Choroid plexus epithelial cell (primary cell): ENCODE results near the gene KANTR.

Experiments
- DNase-seq: peaks from one replicate; pipeline ENCODE4 v3.0.0-alpha.2; 2010; ENCODE audit warnings: low read depth
- H3K4me3 ChIP-seq: 2 replicates; pipeline ENCODE4 v1.5.1; 2011; ENCODE audit warnings: low read depth, mild to moderate bottlenecking, control low read depth, low read length, moderate library complexity
- TF ChIP-seq, protein P1 (sequence below): conservative IDR thresholded peaks from 2 replicates; pipeline ENCODE4 v1.5.1; 2011; ENCODE audit warnings: low read depth, mild to moderate bottlenecking, control low read depth, inconsistent platforms, low read length, moderate library complexity

The KANTR gene

GRCh38 chrX:53081925-53082772, 11.8 kb upstream of the KANTR start, which contains the start of gene TSPYL2:
Gene TSPYL2, plus strand, starts transcription at chrX:53082367. Its CDS starts 132 bp downstream, at chrX:53082499.
- peak; percentile 98 for DNase-seq
- TF ChIP-seq, protein P1, sequence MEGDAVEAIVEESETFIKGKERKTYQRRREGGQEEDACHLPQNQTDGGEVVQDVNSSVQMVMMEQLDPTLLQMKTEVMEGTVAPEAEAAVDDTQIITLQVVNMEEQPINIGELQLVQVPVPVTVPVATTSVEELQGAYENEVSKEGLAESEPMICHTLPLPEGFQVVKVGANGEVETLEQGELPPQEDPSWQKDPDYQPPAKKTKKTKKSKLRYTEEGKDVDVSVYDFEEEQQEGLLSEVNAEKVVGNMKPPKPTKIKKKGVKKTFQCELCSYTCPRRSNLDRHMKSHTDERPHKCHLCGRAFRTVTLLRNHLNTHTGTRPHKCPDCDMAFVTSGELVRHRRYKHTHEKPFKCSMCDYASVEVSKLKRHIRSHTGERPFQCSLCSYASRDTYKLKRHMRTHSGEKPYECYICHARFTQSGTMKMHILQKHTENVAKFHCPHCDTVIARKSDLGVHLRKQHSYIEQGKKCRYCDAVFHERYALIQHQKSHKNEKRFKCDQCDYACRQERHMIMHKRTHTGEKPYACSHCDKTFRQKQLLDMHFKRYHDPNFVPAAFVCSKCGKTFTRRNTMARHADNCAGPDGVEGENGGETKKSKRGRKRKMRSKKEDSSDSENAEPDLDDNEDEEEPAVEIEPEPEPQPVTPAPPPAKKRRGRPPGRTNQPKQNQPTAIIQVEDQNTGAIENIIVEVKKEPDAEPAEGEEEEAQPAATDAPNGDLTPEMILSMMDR = no peak
- H3K4me3 ChIP-seq = peak within 1 kb of the TSS; percentile 71

- TF ChIP-seq, protein P1 = no peak
- no peak for DNase-seq
- peak overlapping the region; percentile 71 for H3K4me3 ChIP-seq
Observed at GRCh38 chrX:53082773-53083616, 10.9 kb upstream of the KANTR start.

- H3K4me3 ChIP-seq = peak overlapping the region; percentile 71
- no peak for DNase-seq
- TF ChIP-seq, protein P1 = no peak
Observed at GRCh38 chrX:53084043-53084570, 9.8 kb upstream of the KANTR start.

GRCh38 chrX:53084863-53085262, 9.1 kb upstream of the KANTR start:
- H3K4me3 ChIP-seq = no peak overlapping the region
- TF ChIP-seq, protein P1 = no peak
- no peak for DNase-seq

DNA sequence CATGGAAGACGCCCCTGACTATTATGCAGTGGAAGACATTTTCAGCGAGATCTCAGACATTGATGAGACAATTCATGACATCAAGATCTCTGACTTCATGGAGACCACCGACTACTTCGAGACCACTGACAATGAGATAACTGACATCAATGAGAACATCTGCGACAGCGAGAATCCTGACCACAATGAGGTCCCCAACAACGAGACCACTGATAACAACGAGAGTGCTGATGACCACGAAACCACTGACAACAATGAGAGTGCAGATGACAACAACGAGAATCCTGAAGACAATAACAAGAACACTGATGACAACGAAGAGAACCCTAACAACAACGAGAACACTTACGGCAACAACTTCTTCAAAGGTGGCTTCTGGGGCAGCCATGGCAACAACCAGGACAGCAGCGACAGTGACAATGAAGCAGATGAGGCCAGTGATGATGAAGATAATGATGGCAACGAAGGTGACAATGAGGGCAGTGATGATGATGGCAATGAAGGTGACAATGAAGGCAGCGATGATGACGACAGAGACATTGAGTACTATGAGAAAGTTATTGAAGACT, 8.2 kb upstream of the KANTR start:
- TF ChIP-seq, protein P1 = no peak
- no peak for DNase-seq

GRCh38 chrX:53086464-53086863, 7.5 kb upstream of the KANTR start:
- peak; percentile 65 for DNase-seq
- TF ChIP-seq, protein P1 = no peak
- no peak overlapping the region for H3K4me3 ChIP-seq

More for the DNA sequence above, 8.2 kb upstream of the KANTR start:
- H3K4me3 ChIP-seq = no peak overlapping the region
